Osteoblast (primary cell): ENCODE measurements around the gene FUT3. TPM values are rescaled to one million over a fixed set of nuclear protein-coding genes. Genes with fewer than 3 reads are reported as not detected.
"Not testable (repeated sequence)": the region's sequence is repeated elsewhere in the genome, so short reads cannot be mapped to it uniquely, and the experiment has no call there.

ENCODE experiments used
- DNase-seq: peaks from one replicate; pipeline ENCODE4 v3.0.0; 2011; ENCODE audit warnings: low spot score, mixed read lengths; ENCODE audit not compliant: insufficient read length; ENCODE audit errors: missing footprints
- H2AFZ ChIP-seq: 2 replicates; pipeline ENCODE4 v1.6.0; 2011; ENCODE audit warnings: mild to moderate bottlenecking, low read length
- H3K27ac ChIP-seq: 2 replicates; pipeline ENCODE4 v1.5.1; 2011; ENCODE audit warnings: mild to moderate bottlenecking, low read depth, low read length, moderate library complexity
- H3K27me3 ChIP-seq: 2 replicates; pipeline ENCODE4 v1.6.0; 2012; ENCODE audit warnings: mild to moderate bottlenecking, control low read depth, inconsistent platforms, low read length, moderate library complexity; ENCODE audit not compliant: insufficient read depth
- H3K36me3 ChIP-seq: 2 replicates; pipeline ENCODE4 v1.5.1; 2011; ENCODE audit warnings: mild to moderate bottlenecking, low read length, control low read depth, moderate library complexity; ENCODE audit not compliant: insufficient read depth
- H3K4me1 ChIP-seq: 2 replicates; pipeline ENCODE4 v1.5.1; 2011; ENCODE audit warnings: mild to moderate bottlenecking, low read length, control low read depth, moderate library complexity; ENCODE audit not compliant: insufficient read depth
- H3K4me2 ChIP-seq: 2 replicates; pipeline ENCODE4 v1.6.0; 2011; ENCODE audit warnings: mild to moderate bottlenecking, low read length; ENCODE audit not compliant: insufficient read depth
- H3K4me3 ChIP-seq: fragments of 200-600 bp; sonication (generic); 3 replicates; pipeline ENCODE4 v1.5.1; 2012; ENCODE audit warnings: mild to moderate bottlenecking, low read length, inconsistent platforms; ENCODE audit not compliant: insufficient read depth
- H3K79me2 ChIP-seq: 2 replicates; pipeline ENCODE4 v1.6.0; 2012; ENCODE audit warnings: mild to moderate bottlenecking, low read length, control low read depth, inconsistent platforms; ENCODE audit not compliant: insufficient read depth
- H3K9me3 ChIP-seq: 2 replicates; pipeline ENCODE4 v1.5.1; 2011; ENCODE audit warnings: low read depth, low read length, control low read depth
- H4K20me1 ChIP-seq: 2 replicates; pipeline ENCODE4 v1.6.0; 2012; ENCODE audit warnings: mild to moderate bottlenecking, low read length, control low read depth; ENCODE audit not compliant: insufficient read depth
- CTCF ChIP-seq: IDR thresholded peaks from 2 replicates; pipeline ENCODE4 v1.5.1; 2011; ENCODE audit warnings: mild to moderate bottlenecking, low read depth, low read length, moderate library complexity; ENCODE audit errors: extremely low read depth
- total RNA-seq: library from RNA; depleted of rRNA; stranded (reverse); fragments of >200 nt; gene quantifications from 2 replicates; pipeline ENCODE4 v1.2.3, GENCODE V29; 2012

The FUT3 gene
- total RNA-seq, 1 donor = not detected

- H3K36me3 ChIP-seq = no peaks in the 10 kb centered on the region
- peaks cover 24% of the 10 kb centered on the region for H3K27me3 ChIP-seq
- H3K4me2 ChIP-seq = no peak overlapping the region
- H3K9me3 ChIP-seq = no peaks in the 10 kb centered on the region
- no peaks in the 10 kb centered on the region for H3K79me2 ChIP-seq
- H4K20me1 ChIP-seq = peaks cover 7% of the 10 kb centered on the region
- peaks cover 4% of the 10 kb centered on the region for H3K4me1 ChIP-seq
- no peak for TF ChIP-seq CTCF
- no peak overlapping the region for H2AFZ ChIP-seq
- no peak overlapping the region for H3K27ac ChIP-seq
- H3K4me3 ChIP-seq = no peak overlapping the region
- DNase-seq = peak; percentile 83
These were observed 38.2 kb upstream of the FUT3 start for GRCh38 chr19:5889288-5889971.

GRCh38 chr19:5884065-5884811 is 33.0 kb upstream of the FUT3 start:
- not testable (repeated sequence) for H3K4me2 ChIP-seq, H3K27me3 ChIP-seq, H3K36me3 ChIP-seq, H3K4me1 ChIP-seq, H2AFZ ChIP-seq, H3K9me3 ChIP-seq, H3K4me3 ChIP-seq, H3K79me2 ChIP-seq, H3K27ac ChIP-seq, H4K20me1 ChIP-seq
- peak; percentile 2 for DNase-seq

- not testable (repeated sequence) for H3K27me3 ChIP-seq, H3K27ac ChIP-seq, H2AFZ ChIP-seq, H3K9me3 ChIP-seq, H4K20me1 ChIP-seq, H3K36me3 ChIP-seq, H3K4me2 ChIP-seq, H3K79me2 ChIP-seq, H3K4me3 ChIP-seq, H3K4me1 ChIP-seq
- peak; percentile 26 for DNase-seq
These were observed 32.1 kb upstream of the FUT3 start for GRCh38 chr19:5883157-5883873.

- H3K79me2 ChIP-seq = no peaks in the 10 kb centered on the region
- H2AFZ ChIP-seq = no peak overlapping the region
- H3K4me1 ChIP-seq = peaks cover 6% of the 10 kb centered on the region
- no peak for TF ChIP-seq CTCF
- no peaks in the 10 kb centered on the region for H3K9me3 ChIP-seq
- no peak overlapping the region for H3K4me2 ChIP-seq
- no peaks in the 10 kb centered on the region for H3K36me3 ChIP-seq
- no peak overlapping the region for H3K27ac ChIP-seq
- peaks cover 6% of the 10 kb centered on the region for H3K27me3 ChIP-seq
- H4K20me1 ChIP-seq = no peaks in the 10 kb centered on the region
- DNase-seq = peak; percentile 57
- no peak overlapping the region for H3K4me3 ChIP-seq
These were observed 31.2 kb upstream of the FUT3 start for GRCh38 chr19:5882421-5882968.
